Suprapubic skin (tissue), 4 donors: Measurements from ENCODE around the gene NREP. TPM values are rescaled to one million over a fixed set of nuclear protein-coding genes. Genes with fewer than 3 reads are reported as not detected.

ENCODE experiments used
- DNase-seq, 2 donors: peaks; one replicate each; pipeline ENCODE4 v3.0.0-alpha.2; 2019; ENCODE audit warnings: low spot score in 2 of 2
- H3K27ac ChIP-seq: fragments of 200-600 bp; sonication (generic); one replicate; pipeline ENCODE4 v1.5.1; 2019
- H3K27me3 ChIP-seq: fragments of 200-600 bp; sonication (generic); one replicate; pipeline ENCODE4 v1.5.1; 2019
- H3K36me3 ChIP-seq: fragments of 200-600 bp; sonication (generic); one replicate; pipeline ENCODE4 v1.5.1; 2019
- H3K4me1 ChIP-seq: fragments of 200-600 bp; sonication (generic); one replicate; pipeline ENCODE4 v1.5.1; 2019
- H3K4me3 ChIP-seq: fragments of 200-600 bp; sonication (generic); one replicate; pipeline ENCODE4 v1.5.1; 2019; ENCODE audit warnings: mild to moderate bottlenecking
- H3K9me3 ChIP-seq: fragments of 200-600 bp; sonication (generic); one replicate; pipeline ENCODE4 v1.5.1; 2019
- CTCF ChIP-seq, 2 donors: fragments of 200-600 bp in 1 of 2; fragments of 450-650 bp in 1 of 2; sonication (generic) in 1 of 2; IDR thresholded peaks; one replicate each; pipeline ENCODE4 v1.5.1; 2016 to 2019; ENCODE audit warnings: antibody characterized with exemption in 2 of 2, mild to moderate bottlenecking in 1 of 2, moderate library complexity in 1 of 2
- EP300 ChIP-seq: sonication (generic); formaldehyde crosslinking; IDR thresholded peaks from one replicate; pipeline ENCODE4 v1.6.1; 2017; ENCODE audit warnings: antibody characterized with exemption
- POLR2A ChIP-seq, 2 donors: fragments of 450-650 bp; IDR thresholded peaks; one replicate each; pipeline ENCODE4 v1.6.1; 2017; ENCODE audit warnings: antibody characterized with exemption in 2 of 2, mild to moderate bottlenecking in 2 of 2, moderate library complexity in 2 of 2
- POLR2AphosphoS5 ChIP-seq, 3 donors: sonication (generic); formaldehyde crosslinking; IDR thresholded peaks; one replicate each; pipeline ENCODE4 v1.6.1; 2017; ENCODE audit warnings: antibody characterized with exemption in 3 of 3
- WGBS: methylation state at CpG from one replicate; pipeline ENCODE4 v1.1.5; 2018; 5-methylcytosine and 5-hydroxymethylcytosine counted together
- total RNA-seq, 4 donors: library from RNA; depleted of rRNA; stranded (reverse); fragments of >200 nt; gene quantifications; one replicate each; pipeline ENCODE4 v1.1.0, GENCODE V29; 2016

Gene NREP
- total RNA-seq, 4 donors from 2014 or later = 7.0 to 10.1 (median 8.3) TPM

- no peaks in the 10 kb centered on the region for H3K9me3 ChIP-seq
- 40% methylated on average over 2 of the region's 2 CpGs for WGBS
Observed at GRCh38 chr5:111704452-111705085, 52.4 kb downstream of the NREP start.

DNA sequence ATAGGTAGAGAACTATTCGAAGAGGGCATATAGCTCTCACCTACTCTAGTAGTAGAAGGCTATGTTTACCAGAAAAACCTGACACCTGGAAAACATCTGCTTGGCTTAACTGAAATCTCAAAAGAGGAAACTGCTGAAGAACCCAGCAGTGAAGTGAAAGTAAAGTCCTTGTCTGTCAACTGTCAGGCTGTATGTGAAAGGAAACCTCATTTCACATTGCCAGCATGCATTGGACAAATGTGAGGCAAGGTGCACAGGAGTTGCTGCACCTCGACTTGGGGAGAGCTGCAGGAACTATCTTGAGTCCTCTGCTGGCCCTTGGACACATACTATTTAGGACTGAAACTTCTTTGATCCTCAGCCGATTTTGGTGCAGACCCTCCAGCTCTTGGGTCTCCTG is 53.3 kb downstream of the NREP start:
- Histone ChIP-seq H3K36me3 (no peaks in the 10 kb centered on the region), H3K9me3 (no peaks in the 10 kb centered on the region), H3K4me3 (no peak overlapping the region), H3K27ac (no peak overlapping the region), H3K4me1 (no peaks in the 10 kb centered on the region), H3K27me3 (no peaks in the 10 kb centered on the region)
- TF ChIP-seq POLR2AphosphoS5 (IDR thresholded peaks at IDR 0.05) (no peak), EP300 (no peak), POLR2A (IDR thresholded peaks at IDR 0.05) (no peak), CTCF (IDR thresholded peaks at IDR 0.05) (no peak)
- DNase-seq = no peak
- 70% methylated on average over 3 of the region's 3 CpGs for WGBS

More at GRCh38 chr5:111704452-111705085, 52.4 kb downstream of the NREP start:
- Histone ChIP-seq H3K27ac (no peak overlapping the region), H3K4me1 (no peaks in the 10 kb centered on the region), H3K4me3 (no peak overlapping the region), H3K36me3 (no peaks in the 10 kb centered on the region), H3K27me3 (no peaks in the 10 kb centered on the region)
- TF ChIP-seq POLR2AphosphoS5 (IDR thresholded peaks at IDR 0.05) = no peak
- TF ChIP-seq CTCF (IDR thresholded peaks at IDR 0.05) = no peak
- no peak for TF ChIP-seq POLR2A (IDR thresholded peaks at IDR 0.05)
- TF ChIP-seq EP300 = no peak
- no peak for DNase-seq

GRCh38 chr5:111699976-111700375 is 57.0 kb downstream of the NREP start:
- H3K9me3 ChIP-seq = no peaks in the 10 kb centered on the region
- H3K4me3 ChIP-seq = no peak overlapping the region
- DNase-seq = no peak
- H3K36me3 ChIP-seq = no peaks in the 10 kb centered on the region
- H3K27me3 ChIP-seq = no peaks in the 10 kb centered on the region
- WGBS = 73% methylated on average over 6 of the region's 6 CpGs
- H3K27ac ChIP-seq = no peak overlapping the region
- no peak for TF ChIP-seq CTCF (IDR thresholded peaks at IDR 0.05)
- no peak for TF ChIP-seq EP300
- TF ChIP-seq POLR2AphosphoS5 (IDR thresholded peaks at IDR 0.05) = no peak
- no peak for TF ChIP-seq POLR2A (IDR thresholded peaks at IDR 0.05)
- H3K4me1 ChIP-seq = peaks cover 19% of the 10 kb centered on the region

- H3K9me3 ChIP-seq = no peaks in the 10 kb centered on the region
- 68% methylated on average over 1 of the region's 1 CpG for WGBS
- TF ChIP-seq POLR2AphosphoS5 (IDR thresholded peaks at IDR 0.05) (no peak), POLR2A (IDR thresholded peaks at IDR 0.05) (no peak), CTCF (IDR thresholded peaks at IDR 0.05) (no peak), EP300 (no peak)
- peaks cover 19% of the 10 kb centered on the region for H3K4me1 ChIP-seq
- no peaks in the 10 kb centered on the region for H3K36me3 ChIP-seq
- H3K27ac ChIP-seq = no peak overlapping the region
- DNase-seq = no peak
- no peaks in the 10 kb centered on the region for H3K27me3 ChIP-seq
- no peak overlapping the region for H3K4me3 ChIP-seq
Observed at GRCh38 chr5:111699324-111699723, 57.7 kb downstream of the NREP start.

- H3K9me3 ChIP-seq = no peaks in the 10 kb centered on the region
- 56% methylated on average over 6 of the region's 6 CpGs for WGBS
- no peak overlapping the region for H3K4me3 ChIP-seq
- no peaks in the 10 kb centered on the region for H3K36me3 ChIP-seq
- no peak overlapping the region for H3K27ac ChIP-seq
- H3K4me1 ChIP-seq = peaks cover 19% of the 10 kb centered on the region
- TF ChIP-seq CTCF (IDR thresholded peaks at IDR 0.05) = no peak
- no peak for TF ChIP-seq POLR2A (IDR thresholded peaks at IDR 0.05)
- DNase-seq = no peak
- no peaks in the 10 kb centered on the region for H3K27me3 ChIP-seq
Observed at GRCh38 chr5:111697881-111698757, 58.9 kb downstream of the NREP start.
